HG03558 (cell line): ENCODE results near the gene KPTN.

Source experiments
- ATAC-seq: cut with Tn5 transposase; IDR thresholded peaks from one replicate; pipeline ENCODE4 v1.9.1; 2021; ENCODE audit warnings: moderate number of reproducible peaks; ENCODE audit not compliant: unreplicated experiment; ENCODE audit errors: extremely low read depth

KPTN gene

DNA sequence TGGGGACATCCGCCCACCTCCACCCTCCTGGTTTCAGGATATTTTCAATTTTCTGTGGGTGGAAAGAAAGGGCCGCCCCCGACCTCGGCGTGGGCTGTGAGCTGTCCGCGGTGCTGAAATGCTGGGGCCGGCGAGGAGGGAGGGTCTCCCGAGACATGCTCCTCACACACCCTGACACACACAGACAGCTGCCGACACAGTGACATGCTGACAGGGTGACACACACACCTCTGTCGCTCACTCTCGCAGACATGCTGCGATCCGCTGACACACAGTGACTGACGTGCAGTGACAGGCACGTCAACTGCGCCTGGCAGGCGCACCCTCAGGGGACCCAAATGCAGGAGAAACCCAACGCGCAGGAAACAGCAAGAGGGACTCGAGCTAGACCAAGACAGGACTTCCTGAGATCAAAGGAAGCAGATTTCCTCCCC, 39.6 kb downstream of the KPTN start:
- ATAC-seq, result no peak

DNA sequence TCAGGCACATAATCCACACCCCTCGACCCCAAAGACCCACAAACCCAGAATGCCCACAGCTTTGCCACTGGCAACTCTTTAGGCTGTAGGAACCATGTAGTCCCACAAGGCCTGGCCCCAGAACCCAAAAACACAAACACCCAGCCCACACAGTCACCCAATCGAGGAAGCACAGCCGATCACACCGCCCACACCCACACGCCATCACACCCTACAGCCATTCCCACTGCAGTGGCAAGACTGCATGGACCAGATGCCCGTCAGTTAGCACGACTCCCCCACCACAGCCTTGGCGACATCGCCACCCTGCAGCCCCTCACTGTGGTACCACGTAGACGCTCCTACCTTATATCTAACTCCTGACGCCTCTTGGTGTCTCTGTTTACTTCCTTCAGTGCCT, 40.7 kb downstream of the KPTN start:
- no peak for ATAC-seq

DNA sequence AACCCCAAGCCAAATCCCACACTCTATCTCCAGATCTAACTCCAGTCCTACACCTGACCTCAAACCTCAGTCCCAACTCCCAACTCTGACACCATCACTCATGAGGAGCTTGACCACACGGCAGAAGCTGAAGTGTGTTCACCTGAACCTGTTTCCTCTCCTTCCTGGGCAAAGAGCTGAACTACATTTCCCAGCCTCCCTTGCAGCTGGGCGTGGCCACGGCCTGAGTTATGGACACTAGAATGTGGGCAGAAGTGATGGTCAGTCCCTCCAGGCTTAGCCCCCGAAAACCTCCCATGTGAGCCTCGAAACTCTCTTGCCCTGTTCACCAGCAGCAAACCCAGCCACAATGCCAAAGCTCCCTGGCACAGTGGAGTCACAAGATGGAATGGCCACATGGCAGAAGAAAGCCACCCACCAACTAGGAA, 45.2 kb downstream of the KPTN start:
- no peak for ATAC-seq

DNA sequence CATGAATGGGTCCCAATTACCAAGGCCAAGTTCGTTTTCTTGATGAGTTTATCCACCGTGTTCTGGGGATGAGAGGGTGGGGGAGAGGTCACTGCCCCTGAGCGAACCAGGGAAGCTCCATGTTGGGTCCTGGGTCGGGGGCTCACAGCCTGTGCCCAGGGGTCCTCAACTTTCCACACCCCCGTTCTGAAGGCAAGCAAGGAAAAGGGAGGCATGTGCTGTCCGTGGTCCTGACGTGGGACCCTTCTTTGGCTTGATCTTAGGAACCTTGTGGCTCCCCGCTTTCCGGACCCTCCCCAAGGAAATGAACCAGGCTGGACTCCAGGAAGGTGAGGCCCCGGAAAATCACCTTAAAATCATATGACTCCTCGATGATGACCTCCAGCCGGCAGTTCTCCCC, 46.5 kb downstream of the KPTN start:
- no peak for ATAC-seq

DNA sequence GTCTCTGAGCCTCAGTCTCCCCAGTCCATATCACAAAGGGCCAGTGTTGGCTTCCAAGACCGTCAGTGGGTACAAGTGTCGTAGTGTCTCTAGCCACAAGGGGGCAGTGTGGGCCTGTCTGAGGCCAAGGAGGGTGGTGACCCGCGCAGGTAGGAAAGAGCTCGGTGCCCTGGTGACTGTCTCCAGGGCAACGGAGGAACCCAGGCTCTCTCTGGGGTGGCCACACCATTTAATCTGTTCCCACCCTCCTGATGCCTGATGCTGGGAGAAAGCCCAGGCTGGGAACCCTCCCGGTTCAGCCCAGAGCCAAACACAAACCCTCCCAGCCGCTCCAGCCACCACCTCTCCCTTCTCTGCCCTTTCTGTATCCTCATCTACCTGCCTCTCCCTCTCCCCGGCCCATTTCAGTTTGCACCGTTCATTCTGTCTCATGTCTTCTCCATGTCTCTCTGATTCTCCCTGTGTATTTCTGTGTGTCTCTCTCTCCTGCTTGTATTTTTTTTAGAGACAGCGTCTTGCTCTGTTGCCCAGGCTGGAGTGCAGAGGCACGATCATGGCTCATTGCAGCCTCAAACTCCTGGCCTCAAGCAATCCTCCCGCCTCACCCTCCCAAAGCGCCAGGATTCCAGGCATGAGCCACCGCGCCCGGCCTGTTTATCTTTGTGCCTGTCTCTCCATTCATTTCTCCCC, 47.2 kb downstream of the KPTN start:
- no peak for ATAC-seq

DNA sequence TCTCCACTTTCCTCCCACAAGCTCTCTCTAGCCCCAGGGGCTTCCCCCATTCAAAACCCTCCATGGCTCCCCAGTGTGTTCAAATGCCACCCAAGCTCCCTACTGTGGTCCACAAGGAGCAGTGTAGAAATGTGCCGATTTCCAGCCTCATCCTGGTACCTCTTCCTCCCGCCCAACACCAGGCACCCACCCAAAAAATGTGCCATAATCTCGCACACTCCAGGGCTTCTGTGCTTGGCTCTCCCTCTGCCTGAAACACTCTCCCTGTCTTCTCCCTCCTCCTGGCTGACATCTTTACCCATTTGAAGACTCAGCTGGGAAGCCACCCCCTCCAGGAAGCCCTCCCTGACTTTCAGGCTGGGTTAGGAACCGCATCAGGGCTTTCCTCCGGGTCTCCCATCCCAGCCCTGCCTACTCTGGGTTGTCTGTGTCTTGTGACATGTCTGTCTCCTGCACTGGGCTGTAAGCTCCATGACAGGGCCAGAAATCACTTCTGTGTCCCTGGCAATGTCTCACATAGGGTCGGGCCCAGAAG, 48.1 kb downstream of the KPTN start:
- no peak for ATAC-seq

DNA sequence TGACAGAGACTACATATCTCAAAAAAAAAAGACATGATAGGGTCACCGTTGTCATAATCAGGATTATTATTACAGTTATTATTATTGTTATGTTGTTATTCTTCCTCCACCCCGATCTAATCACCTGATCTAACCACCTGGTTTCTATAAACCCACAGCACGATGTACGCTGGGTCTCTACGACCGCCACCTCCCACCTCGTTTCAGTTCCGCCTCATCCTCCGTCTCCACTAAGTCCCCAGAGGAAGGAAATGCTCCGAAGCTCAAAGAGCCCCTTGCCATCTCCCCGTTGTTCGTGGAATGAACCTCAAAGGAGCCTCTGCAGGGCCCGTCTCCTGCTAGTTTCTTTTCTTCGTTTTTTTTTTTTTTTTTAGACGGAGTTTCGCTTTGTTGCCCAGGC, 48.8 kb downstream of the KPTN start:
- ATAC-seq, result no peak

DNA sequence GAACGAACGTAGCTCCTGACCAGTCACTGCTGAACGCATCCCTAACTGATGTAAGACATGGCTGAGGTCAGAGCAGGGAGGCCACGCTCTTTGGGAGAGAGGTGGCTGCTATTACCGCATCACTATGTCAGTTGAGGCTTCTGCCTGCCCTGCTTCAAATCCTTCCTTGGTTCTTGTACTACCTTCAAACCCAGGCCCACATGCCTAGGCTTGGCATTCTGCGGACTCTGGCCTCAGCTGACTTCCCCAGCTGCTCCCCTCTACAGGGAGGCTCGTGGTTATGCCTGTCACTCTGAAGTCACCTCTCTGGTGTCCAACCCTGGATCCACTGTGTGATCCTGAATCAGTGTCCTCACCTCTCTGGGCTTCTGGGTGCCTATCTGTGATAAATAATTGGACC, 49.9 kb downstream of the KPTN start:
- ATAC-seq, result no peak

DNA sequence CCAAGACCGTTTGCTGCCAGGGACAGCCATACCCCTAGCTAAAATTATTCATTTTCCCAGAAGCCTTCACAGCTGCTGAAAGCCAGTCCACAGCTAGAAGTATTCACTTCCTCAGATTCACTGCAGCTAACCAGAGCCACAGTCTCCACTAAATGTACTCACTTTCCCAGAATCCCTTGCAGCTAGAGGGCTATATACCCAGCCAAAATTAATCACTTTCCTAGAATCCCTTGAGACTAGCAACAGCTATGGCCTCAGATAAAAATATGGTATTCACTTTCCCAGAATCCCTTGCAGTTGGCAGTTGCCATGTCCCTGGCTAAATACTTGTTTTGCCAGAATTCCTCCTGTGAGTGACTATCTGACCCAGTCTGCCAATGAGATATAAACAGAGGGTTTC, 50.9 kb downstream of the KPTN start:
- no peak for ATAC-seq

DNA sequence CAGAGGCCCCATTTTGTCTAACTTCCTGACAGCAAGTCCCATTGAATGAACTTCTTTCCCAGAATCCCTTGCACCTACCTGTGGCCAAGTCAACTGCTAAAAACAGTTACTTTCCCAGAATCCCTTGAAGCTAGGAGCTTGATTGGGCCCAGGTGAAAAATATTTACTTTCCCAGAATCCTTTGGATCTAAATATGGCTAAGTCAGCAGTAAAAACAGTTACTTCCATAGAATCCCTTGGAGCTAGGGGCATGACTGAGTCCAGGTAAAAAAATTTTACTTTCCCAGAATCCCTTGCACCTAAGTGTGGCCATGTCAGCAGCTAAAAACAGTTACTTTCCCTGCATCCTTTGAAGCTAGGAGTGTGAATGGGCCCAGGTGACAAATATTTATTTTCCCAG, 51.5 kb downstream of the KPTN start:
- no peak for ATAC-seq

DNA sequence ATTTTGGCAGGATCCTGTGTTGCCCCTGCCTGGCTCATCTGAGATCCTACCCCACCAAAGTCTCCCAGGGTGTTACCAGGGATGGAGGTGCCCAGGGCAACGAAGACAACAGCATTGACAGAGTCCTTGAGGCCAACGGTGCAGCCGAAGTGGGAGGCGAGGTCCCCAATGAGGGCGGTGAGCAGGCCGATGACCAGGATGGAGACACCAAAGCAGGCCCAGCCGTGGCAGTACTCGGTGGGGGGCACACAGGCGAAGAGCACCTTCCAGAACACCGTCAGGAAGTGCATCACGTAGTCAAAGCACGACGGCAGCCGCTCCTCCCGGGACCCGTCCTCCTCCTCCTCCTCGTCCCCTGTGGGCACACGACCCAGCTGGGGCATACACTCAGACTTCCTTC, 51.9 kb downstream of the KPTN start:
- no peak for ATAC-seq

DNA sequence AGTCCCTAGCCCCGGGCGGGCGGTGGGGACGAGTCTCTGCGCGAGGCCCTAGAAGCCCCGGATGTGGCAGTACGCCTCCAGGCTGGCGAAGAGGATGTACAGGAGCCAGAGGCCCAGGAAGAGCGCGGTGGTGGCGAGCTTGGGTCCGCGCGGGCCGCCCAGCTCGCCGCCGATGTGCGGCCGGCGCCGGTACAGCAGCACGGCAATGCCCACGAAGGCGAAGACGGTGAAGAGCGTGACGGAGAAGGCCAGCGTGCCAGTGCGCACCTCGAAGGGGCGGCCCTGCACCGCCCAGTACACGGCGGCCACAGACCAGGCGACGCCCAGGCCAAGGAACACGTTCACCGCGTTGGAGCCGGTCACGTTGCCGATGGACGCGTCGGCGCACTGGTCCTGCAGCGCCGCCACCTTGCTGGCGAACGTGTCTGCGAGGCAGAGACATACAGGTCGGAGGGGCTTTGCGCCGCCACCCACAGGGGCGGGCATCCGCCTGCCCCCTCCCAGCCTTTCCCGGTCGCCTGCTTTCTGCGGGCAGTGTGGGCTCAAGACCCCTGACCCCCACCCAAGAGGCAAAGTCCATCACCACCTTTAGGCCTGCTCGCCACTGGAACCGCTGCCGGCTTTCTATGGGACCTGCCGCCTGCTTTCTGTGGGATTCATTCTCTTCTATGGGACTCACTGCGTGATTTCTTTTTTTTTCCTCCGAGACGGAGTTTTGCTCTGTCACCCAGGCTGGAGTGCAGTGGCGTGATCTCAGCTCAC, 53.8 kb downstream of the KPTN start:
- ATAC-seq, result no peak

DNA sequence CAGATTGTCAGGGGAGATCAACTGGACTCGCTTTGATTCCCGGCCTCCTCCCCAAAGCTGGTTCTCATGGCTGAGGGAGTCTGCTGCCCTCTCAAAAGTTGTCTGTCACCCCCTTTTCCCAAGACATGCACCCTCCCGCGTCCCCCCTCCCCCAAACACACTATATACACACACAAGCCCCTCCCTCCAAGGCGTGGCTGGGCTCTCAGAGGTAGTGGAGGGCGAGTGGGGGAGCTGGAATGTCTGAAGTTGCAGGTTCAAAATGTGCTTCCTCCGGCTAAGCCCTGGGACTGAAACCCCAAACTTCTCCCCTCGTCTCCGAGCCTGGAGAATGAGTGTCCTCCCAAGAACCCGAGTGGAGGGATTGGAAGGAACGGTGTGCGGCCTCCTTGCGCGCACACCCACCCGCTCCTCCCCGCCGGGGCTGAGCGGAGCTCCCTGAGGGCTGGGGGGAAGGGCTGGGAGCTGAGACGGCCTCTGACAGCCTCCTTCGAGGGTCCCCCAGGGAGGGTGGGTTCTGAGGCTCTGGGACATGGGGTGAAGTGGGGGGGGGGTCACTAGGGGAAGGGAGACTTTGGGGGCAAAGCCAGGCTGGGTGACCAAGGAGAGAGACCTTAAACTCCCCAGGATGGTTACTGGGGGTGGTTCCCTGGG, 54.8 kb downstream of the KPTN start:
- no peak for ATAC-seq

DNA sequence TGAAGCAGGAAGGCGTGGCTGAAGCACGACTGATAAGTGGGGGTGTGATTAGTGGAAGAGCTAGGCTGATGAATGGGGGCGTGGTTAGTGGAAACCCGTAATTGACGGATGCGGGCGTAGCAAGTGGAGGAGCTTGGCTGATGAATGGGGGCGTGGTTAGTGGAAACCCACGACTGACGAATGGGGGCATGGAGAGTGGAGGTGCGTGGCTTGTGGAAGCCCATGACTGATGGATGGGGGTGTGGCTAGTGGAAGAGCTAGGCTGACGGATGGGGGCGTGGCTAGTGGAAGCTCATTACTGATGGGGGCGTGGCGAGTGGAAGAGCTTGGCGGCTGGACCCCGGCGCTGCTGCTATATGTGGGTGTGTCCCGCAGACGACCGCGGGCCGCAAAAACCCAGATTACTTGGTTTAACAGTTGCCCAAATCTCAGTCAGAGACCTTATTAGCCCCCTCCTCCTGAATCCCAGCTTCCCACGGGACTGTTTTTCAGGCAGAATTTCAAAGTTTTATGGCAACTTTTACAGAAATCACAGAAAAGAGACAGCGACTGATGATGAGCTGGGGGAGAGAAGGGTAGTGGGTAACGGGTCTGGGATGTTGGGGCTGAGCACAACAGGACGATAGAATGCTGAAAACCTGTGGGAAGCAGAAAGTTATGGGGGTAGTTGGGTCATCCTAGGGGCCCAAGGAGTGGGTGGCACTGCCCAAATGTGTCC, 55.7 kb downstream of the KPTN start:
- no peak for ATAC-seq

DNA sequence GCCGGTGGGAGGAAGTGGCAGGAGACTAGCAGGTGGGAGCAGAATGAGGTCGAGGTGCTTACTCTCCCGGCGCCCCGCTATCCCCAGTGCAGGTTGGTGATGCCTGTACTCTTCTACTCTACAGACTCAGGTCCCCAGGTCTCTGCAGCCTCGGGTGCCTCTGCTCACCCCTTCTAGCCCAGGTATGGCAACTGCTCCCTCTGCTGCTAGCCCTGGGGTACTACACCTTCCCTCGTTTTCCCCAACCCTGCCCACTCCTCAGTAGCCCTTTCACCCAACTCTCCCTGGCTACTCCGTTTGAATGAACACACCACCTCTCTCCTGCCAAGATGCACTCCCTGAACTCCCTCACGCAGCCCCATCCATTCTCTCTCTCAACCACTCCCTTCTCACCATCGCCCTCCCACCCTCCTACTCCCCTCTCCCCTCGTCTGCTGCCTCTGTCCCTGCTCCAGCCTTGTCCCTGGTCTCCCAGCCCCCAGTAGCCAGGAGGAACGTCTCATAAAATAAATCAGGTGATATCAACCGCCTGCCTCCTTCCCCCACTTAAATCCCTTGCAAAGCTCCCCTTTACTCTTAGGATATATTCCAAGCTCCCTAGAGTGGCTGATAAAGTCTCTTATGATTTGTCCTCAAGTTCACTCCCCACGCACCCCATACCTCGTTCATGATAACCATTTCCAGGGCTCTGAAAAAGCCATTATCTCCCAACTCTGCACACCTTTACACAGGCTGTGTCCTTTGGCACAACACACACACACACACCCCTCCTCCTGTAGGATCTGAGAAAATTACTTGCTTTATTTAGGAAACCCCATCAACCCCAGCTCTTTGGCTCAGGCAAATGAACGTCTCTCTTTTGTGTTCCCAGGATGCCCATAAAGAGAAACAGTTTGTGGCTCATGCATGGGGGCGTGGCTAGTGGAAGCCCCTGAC, 56.5 kb downstream of the KPTN start:
- ATAC-seq, result no peak
